Panc1 (cell line): ENCODE measurements around the gene TRAF2.

Source experiments
- REST ChIP-seq, 2 experiments: IDR thresholded peaks; 2 replicates each; pipeline ENCODE4 v1.6.1; 2011 to 2012; ENCODE audit warnings: low read depth in 2 of 2, control low read depth in 1 of 2, low read length in 1 of 2, mild to moderate bottlenecking in 1 of 2, moderate library complexity in 1 of 2; ENCODE audit not compliant: insufficient read depth in 1 of 2
- TF ChIP-seq, protein P1 (sequence below): fragments of 450-650 bp; IDR thresholded peaks from 2 replicates; pipeline ENCODE4 v1.5.1; 2017; ENCODE audit warnings: mild to moderate bottlenecking

DNA sequence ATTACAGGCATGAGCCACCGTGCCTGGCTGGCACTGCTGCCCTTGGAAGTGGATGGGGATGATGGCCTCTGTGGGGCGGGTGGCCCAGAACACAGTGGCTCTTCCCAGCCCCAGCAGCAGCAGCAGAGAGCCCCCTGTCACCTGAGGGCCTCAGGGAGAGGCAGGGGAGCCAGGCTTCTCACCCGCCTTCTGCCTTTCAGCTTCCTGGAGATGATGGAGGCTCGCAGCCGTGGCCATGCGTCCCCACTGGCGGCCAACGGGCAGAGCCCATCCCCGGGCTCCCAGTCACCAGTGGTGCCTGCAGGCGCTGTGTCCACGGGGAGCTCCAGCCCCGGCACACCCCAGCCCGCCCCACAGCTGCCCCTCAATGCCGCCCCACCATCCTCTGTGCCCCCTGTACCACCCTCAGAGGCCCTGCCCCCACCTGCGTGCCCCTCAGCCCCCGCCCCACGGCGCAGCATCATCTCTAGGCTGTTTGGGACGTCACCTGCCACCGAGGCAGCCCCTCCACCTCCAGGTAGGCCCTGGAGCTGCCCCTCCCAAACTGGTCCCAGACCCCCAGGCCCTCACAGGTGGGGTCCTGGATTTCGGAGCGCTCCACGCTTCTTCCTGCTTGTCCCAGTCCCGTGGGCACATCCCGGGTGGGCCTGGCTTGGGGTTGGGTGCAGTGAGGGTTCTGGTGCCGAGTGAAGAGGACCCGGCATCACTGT lies 49.0 kb upstream of the TRAF2 start:
- TF ChIP-seq, protein P1, sequence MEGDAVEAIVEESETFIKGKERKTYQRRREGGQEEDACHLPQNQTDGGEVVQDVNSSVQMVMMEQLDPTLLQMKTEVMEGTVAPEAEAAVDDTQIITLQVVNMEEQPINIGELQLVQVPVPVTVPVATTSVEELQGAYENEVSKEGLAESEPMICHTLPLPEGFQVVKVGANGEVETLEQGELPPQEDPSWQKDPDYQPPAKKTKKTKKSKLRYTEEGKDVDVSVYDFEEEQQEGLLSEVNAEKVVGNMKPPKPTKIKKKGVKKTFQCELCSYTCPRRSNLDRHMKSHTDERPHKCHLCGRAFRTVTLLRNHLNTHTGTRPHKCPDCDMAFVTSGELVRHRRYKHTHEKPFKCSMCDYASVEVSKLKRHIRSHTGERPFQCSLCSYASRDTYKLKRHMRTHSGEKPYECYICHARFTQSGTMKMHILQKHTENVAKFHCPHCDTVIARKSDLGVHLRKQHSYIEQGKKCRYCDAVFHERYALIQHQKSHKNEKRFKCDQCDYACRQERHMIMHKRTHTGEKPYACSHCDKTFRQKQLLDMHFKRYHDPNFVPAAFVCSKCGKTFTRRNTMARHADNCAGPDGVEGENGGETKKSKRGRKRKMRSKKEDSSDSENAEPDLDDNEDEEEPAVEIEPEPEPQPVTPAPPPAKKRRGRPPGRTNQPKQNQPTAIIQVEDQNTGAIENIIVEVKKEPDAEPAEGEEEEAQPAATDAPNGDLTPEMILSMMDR = no peak
- no peak for TF ChIP-seq REST (IDR thresholded peaks at IDR 0.05; ENCODE audit: insufficient read depth in 1 of 2, low read depth in 2 of 2, low read length in 1 of 2)
